ENCODE measurements around the gene TSEN54.

Gene TSEN54

GRCh38 chr17:75486951-75487350 lies 29.4 kb upstream of the TSEN54 start:
- in situ Hi-C loops (cut with HindIII; ENCODE audit: low pct_ligation_motif_present, low pct_unique_long_range_greater_than_20kb, low sequenced_read_pairs), result no loop called here
- DNase-seq, result no peak

DNA sequence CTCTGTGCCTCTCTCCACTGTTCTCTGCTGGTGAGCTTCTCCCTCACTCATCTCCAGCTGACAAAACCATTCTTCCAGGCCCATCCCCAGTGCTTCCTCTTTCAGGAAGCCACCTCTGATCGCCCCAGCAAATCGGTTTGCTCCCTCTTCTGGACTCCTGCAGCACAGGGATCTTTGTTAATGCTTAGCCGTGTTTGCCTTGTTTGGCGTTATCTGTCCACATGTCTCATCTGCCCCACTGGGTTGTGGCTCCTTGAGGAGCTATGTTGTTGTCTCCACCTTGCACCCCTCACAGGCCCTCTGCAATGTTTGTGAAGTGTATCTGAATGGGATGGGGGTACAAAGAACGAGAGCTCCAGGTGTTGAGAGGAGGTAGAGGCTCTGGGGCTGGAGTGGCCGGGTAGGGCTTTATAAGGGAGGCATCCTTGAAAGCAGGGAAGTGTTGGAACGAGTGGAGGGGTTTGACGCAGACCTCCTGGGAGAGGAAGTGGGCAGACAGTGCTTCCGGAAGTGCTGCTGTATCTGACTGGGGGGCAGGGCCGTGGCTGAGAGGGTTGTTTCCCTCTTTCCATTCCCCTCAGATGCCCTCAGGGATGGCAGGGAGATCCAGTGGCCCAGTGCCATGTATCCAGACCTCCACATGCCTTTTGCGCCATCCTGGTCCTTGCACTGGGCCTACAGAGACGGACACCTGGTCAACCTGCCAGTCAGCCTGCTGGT lies 28.8 kb upstream of the TSEN54 start:
- in situ Hi-C loops (cut with HindIII; ENCODE audit: low pct_ligation_motif_present, low pct_unique_long_range_greater_than_20kb, low sequenced_read_pairs), result no loop called here
- no peak for DNase-seq

- no peak for DNase-seq
- in situ Hi-C loops (cut with HindIII; ENCODE audit: low pct_ligation_motif_present, low pct_unique_long_range_greater_than_20kb, low sequenced_read_pairs), result no loop called here
These were observed 27.4 kb upstream of the TSEN54 start for GRCh38 chr17:75488693-75489510.

- DNase-seq, result no peak
- in situ Hi-C loops (cut with HindIII; ENCODE audit: low pct_ligation_motif_present, low pct_unique_long_range_greater_than_20kb, low sequenced_read_pairs), result no loop called here
These were observed 26.8 kb upstream of the TSEN54 start for GRCh38 chr17:75489511-75489955.

GRCh38 chr17:75490173-75490743 lies 26.1 kb upstream of the TSEN54 start:
- no peak for DNase-seq
- in situ Hi-C loops (cut with HindIII; ENCODE audit: low pct_ligation_motif_present, low pct_unique_long_range_greater_than_20kb, low sequenced_read_pairs), result no loop called here

DNA sequence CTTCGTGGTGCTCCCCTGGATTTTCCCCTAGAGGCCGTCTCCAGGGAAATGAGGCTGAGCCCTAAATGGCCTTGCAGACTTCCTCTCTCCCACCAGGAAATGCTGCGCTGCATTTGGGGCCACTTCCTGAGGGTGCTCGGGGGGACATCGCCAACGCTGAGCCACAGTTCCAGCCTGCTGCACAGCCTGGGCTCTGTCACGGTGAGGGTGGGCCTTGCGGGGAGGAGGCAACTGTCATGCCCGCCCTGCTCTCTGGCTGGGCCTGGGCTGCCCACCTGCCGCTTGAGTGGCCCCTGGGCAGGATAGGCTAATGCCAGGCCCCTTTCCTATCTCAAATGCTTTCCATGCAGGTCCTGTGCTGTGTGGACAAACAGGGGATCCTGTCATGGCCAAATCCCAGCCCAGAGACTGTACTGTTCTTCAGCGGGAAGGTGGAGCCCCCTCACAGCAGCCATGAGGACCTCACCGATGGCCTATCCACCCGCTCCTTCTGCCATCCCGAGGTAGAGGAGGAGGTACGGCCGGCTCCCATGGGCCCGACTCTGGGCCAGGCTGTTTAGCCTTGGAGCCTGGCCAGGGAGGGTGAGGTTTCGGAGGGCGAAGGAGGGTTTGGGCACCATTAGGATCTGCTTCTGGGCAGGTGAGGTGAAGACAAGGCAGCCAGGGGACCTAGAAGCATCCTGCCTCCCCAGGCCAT lies 25.2 kb upstream of the TSEN54 start:
- in situ Hi-C loops (cut with HindIII; ENCODE audit: low pct_ligation_motif_present, low pct_unique_long_range_greater_than_20kb, low sequenced_read_pairs), result no loop called here
- no peak for DNase-seq

GRCh38 chr17:75491680-75492079 lies 24.6 kb upstream of the TSEN54 start:
- no peak for DNase-seq
- in situ Hi-C loops (cut with HindIII; ENCODE audit: low pct_ligation_motif_present, low pct_unique_long_range_greater_than_20kb, low sequenced_read_pairs), result no loop called here

GRCh38 chr17:75492555-75493168 lies 23.7 kb upstream of the TSEN54 start:
- DNase-seq, result no peak
- in situ Hi-C loops (cut with HindIII; ENCODE audit: low pct_ligation_motif_present, low pct_unique_long_range_greater_than_20kb, low sequenced_read_pairs), result no loop called here

- in situ Hi-C loops (cut with HindIII; ENCODE audit: low pct_ligation_motif_present, low pct_unique_long_range_greater_than_20kb, low sequenced_read_pairs), result no loop called here
- no peak for DNase-seq
These were observed 22.7 kb upstream of the TSEN54 start for GRCh38 chr17:75493476-75494129.

DNA sequence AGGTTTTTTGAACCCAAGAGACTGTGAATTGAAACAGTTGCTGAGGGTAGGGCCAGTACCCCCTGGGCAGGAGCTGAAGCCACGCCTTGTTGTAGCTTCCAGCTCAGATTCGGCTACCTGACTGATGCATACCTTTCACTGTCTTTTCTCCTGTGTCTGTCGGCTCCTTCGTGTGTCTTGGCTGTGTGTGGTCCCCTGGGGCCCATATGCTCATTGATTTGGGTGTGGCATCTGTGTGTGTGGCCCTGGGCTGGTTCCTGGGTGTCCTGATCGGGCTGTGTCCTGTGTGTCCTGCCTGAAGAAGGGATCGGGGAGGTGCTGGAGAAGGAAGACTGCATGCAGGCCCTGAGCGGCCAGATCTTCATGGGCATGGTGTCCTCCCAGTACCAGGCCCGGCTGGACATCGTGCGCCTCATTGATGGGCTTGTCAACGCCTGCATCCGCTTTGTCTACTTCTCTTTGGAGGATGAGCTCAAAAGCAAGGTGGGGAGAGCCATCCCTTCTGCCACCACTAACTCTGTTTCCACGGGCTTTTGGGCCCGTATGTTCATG lies 21.9 kb upstream of the TSEN54 start:
- in situ Hi-C loops (cut with HindIII; ENCODE audit: low pct_ligation_motif_present, low pct_unique_long_range_greater_than_20kb, low sequenced_read_pairs), result no loop called here
- no peak for DNase-seq

- no peak for DNase-seq
- in situ Hi-C loops (cut with HindIII; ENCODE audit: low pct_ligation_motif_present, low pct_unique_long_range_greater_than_20kb, low sequenced_read_pairs), result no loop called here
These were observed 20.3 kb upstream of the TSEN54 start for GRCh38 chr17:75496005-75496404.

DNA sequence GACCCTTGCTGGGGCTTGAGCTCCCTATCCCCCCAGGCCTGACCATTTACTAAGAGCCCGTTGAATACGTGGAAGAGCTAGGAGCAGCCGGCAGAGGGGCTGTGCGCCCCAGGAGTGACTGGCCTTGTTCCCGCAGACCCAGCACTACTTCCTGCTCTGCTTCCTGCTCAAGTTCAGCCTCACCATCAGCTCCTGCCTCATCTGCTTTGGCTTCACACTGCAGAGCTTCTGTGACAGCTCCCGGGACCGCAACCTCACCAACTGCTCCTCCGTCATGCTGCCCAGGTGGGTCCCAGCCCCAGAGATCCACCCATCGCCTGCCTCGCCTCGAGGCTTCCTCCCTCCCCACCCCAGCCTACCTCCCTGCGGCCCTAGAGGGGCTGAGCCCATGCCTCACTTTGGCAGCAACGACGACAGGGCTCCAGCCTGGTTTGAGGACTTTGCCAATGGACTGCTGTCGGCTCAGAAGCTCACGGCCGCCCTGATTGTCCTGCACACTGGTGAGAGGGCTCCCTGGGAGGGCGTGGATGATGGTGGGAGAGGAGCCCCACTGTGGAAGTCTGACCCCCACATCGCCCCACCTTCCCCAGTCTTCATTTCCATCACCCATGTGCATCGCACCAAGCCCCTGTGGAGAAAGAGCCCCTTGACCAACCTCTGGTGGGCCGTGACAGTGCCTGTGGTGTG lies 18.1 kb upstream of the TSEN54 start:
- in situ Hi-C loops (cut with HindIII; ENCODE audit: low pct_ligation_motif_present, low pct_unique_long_range_greater_than_20kb, low sequenced_read_pairs), result no loop called here

GRCh38 chr17:75498726-75499213 lies 17.6 kb upstream of the TSEN54 start:
- in situ Hi-C loops (cut with HindIII; ENCODE audit: low pct_ligation_motif_present, low pct_unique_long_range_greater_than_20kb, low sequenced_read_pairs), result no loop called here
- DNase-seq, result no peak

More for the DNA sequence above, 18.1 kb upstream of the TSEN54 start:
- no peak for DNase-seq

GRCh38 chr17:75499313-75500022 lies 16.9 kb upstream of the TSEN54 start:
- in situ Hi-C loops (cut with HindIII; ENCODE audit: low pct_ligation_motif_present, low pct_unique_long_range_greater_than_20kb, low sequenced_read_pairs), result no loop called here
- no peak for DNase-seq

DNA sequence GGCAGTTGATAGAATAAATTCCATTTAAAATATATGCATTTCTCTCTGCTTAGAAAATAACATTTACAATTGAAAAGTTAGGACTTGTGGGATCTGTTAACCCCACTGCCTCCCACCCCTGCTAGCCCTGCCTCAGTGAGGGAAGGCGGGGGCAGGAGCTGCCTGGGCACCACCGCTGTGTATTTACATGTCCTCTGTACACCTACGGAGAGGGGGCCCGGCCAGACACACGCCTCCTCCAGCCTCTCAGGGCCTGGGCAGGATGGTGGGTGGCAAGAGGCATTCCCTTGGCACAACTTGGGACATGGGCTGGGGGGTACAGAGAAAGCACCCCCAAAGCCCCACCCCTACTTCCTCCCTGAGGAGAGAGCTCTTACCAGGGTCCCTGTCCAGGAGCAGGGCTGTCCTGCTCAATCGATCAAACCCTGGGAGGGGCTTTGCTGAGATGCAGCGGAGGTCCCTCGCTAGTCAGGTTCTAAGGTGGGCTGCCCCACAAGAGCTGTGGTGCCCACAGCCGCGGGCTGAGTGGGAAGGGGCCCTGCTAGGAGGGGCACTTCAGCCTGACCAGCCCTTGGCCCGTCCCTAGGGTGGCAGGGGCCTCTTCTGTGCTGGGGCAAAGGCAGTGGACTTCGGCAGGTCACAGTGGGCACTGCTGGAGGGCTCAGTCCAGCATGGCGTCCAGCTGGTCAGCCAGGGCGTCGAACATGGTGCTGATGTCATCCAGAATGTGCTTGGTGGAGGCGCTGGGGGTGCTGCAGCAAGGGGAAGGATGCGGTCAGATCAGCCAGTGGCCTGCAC lies 15.7 kb upstream of the TSEN54 start:
- DNase-seq, result no peak
- in situ Hi-C loops (cut with HindIII; ENCODE audit: low pct_ligation_motif_present, low pct_unique_long_range_greater_than_20kb, low sequenced_read_pairs), result no loop called here

All from ACHN (cell line).